ENCODE data around the gene SPRR4. TPM values are rescaled to one million over a fixed set of nuclear protein-coding genes. Genes with fewer than 3 reads are reported as not detected.
"Not testable (repeated sequence)": the region's sequence is repeated elsewhere in the genome, so short reads cannot be mapped to it uniquely, and the experiment has no call there.

Gene SPRR4
- total and polyA plus RNA-seq, 2 donors (not counting 3 experiments of a cell fraction or from before 2014, with no cell fraction given) = not detected

- no peak within 1 kb of the TSS for H3K4me2 ChIP-seq (ENCODE audit: insufficient read depth, low read length)
- ChIA-PET CTCF (no interaction called here), POLR2A (no interaction called here)
- no peaks in the 10 kb centered on the region for H3K79me2 ChIP-seq (ENCODE audit: control insufficient read depth, insufficient read depth, low read length)
- DNase-seq (ENCODE audit: low read depth, low spot score) = no peak
- no peaks in the 10 kb centered on the region for H3K27me3 ChIP-seq (ENCODE audit: control insufficient read depth in 2 of 2, insufficient read depth in 2 of 2, low read length in 2 of 2)
- H2AFZ ChIP-seq (ENCODE audit: low read depth, low read length) = no peak within 1 kb of the TSS
- no peaks in the 10 kb centered on the region for H3K9me3 ChIP-seq (replicated peaks; ENCODE audit: control insufficient read depth, insufficient read depth, low read length)
- TF ChIP-seq MYC (IDR thresholded peaks at IDR 0.05; ENCODE audit: low read depth, low read length) = no peak
- no peak for TF ChIP-seq JUN (IDR thresholded peaks at IDR 0.05; ENCODE audit: borderline replicate concordance, insufficient read depth, insufficient read length, low read depth)
- no peak for TF ChIP-seq CTCF (IDR thresholded peaks at IDR 0.05; ENCODE audit: extremely low read depth in 1 of 2, insufficient read depth in 1 of 2, low read depth in 1 of 2, low read length in 2 of 2)
- TF ChIP-seq POLR2A (IDR thresholded peaks at IDR 0.05; ENCODE audit: low read depth, low read length) = no peak
- no peak for TF ChIP-seq POLR2AphosphoS5 (IDR thresholded peaks at IDR 0.05; ENCODE audit: insufficient read depth, low read depth, low read length)
- no peak for TF ChIP-seq FOS (IDR thresholded peaks at IDR 0.05; ENCODE audit: borderline replicate concordance, insufficient read depth, low read length)
- TF ChIP-seq MAX (IDR thresholded peaks at IDR 0.05; ENCODE audit: insufficient read depth, insufficient read length) = no peak
- no peak for TF ChIP-seq GATA2 (IDR thresholded peaks at IDR 0.05; ENCODE audit: insufficient read depth, insufficient read length, low read depth, low read length)
- no peak for TF ChIP-seq EZH2 (IDR thresholded peaks at IDR 0.05; ENCODE audit: borderline replicate concordance, low read depth, low read length, severe bottlenecking)
- H3K36me3 ChIP-seq (ENCODE audit: control insufficient read depth in 2 of 2, extremely low read depth in 1 of 2, insufficient read depth in 2 of 2, low read length in 2 of 2) = no peaks in the 10 kb centered on the region
- no peak within 1 kb of the TSS for H3K4me3 ChIP-seq (replicated peaks in 1 of 3; ENCODE audit: insufficient read depth in 1 of 3, low read depth in 1 of 3, low read length in 3 of 3)
- no peak within 1 kb of the TSS for H3K9ac ChIP-seq (replicated peaks; ENCODE audit: extremely low read depth, insufficient read depth, low read length)
- intact Hi-C loops (cut with micrococcal nuclease) = no loop called here
- H3K9me1 ChIP-seq (replicated peaks; ENCODE audit: control insufficient read depth, extremely low read depth, insufficient read depth, low read length) = no peaks in the 10 kb centered on the region
- FAIRE-seq = no peak
- no peaks in the 10 kb centered on the region for H3K4me1 ChIP-seq (ENCODE audit: control insufficient read depth, extremely low read depth, insufficient read depth, low read length)
- no TSS peak for BruUV-seq (replicated peaks)
- dilution Hi-C loops (cut with MboI; ENCODE audit: extremely low pct_ligation_motif_present, low sequenced_read_pairs) = no loop called here
- no peak within 1 kb of the TSS for H3K27ac ChIP-seq (ENCODE audit: insufficient read depth, low read depth, low read length)
- H4K20me1 ChIP-seq (replicated peaks; ENCODE audit: control insufficient read depth, extremely low read depth, insufficient read depth, low read length) = no peaks in the 10 kb centered on the region
Observed at GRCh38 chr1:153001382-153001781, 30.9 kb downstream of the SPRR4 start, which contains the start of gene SPRR3. SPRR3 (plus strand) TSS chr1:153001749; CDS start chr1:153003021, 1,272 bp downstream.

- H3K27ac ChIP-seq (ENCODE audit: insufficient read depth, low read depth, low read length); BruUV-seq (replicated peaks); DNase-seq (ENCODE audit: low read depth, low spot score); CTCF ChIA-PET; dilution Hi-C loops (cut with MboI; ENCODE audit: extremely low pct_ligation_motif_present, low sequenced_read_pairs); H2AFZ ChIP-seq (ENCODE audit: low read depth, low read length); H3K4me1 ChIP-seq (ENCODE audit: control insufficient read depth, extremely low read depth, insufficient read depth, low read length); POLR2A ChIA-PET; H3K27me3 ChIP-seq (ENCODE audit: control insufficient read depth in 2 of 2, insufficient read depth in 2 of 2, low read length in 2 of 2); H3K9me1 ChIP-seq (replicated peaks; ENCODE audit: control insufficient read depth, extremely low read depth, insufficient read depth, low read length); H3K36me3 ChIP-seq (ENCODE audit: control insufficient read depth in 2 of 2, extremely low read depth in 1 of 2, insufficient read depth in 2 of 2, low read length in 2 of 2); H3K4me2 ChIP-seq (ENCODE audit: insufficient read depth, low read length); H4K20me1 ChIP-seq (replicated peaks; ENCODE audit: control insufficient read depth, extremely low read depth, insufficient read depth, low read length); H3K9me3 ChIP-seq (replicated peaks; ENCODE audit: control insufficient read depth, insufficient read depth, low read length); intact Hi-C loops (cut with micrococcal nuclease); FAIRE-seq; H3K4me3 ChIP-seq (replicated peaks in 1 of 3; ENCODE audit: insufficient read depth in 1 of 3, low read depth in 1 of 3, low read length in 3 of 3); H3K79me2 ChIP-seq (ENCODE audit: control insufficient read depth, insufficient read depth, low read length); H3K9ac ChIP-seq (replicated peaks; ENCODE audit: extremely low read depth, insufficient read depth, low read length): not testable (repeated sequence)
Observed at GRCh38 chr1:153011235-153011758, 40.8 kb downstream of the SPRR4 start.

GRCh38 chr1:153021829-153022228 is 51.4 kb downstream of the SPRR4 start:
- H3K27me3 ChIP-seq (ENCODE audit: control insufficient read depth in 2 of 2, insufficient read depth in 2 of 2, low read length in 2 of 2); H3K9ac ChIP-seq (replicated peaks; ENCODE audit: extremely low read depth, insufficient read depth, low read length); BruUV-seq (replicated peaks); CTCF ChIA-PET; H3K4me3 ChIP-seq (replicated peaks in 1 of 3; ENCODE audit: insufficient read depth in 1 of 3, low read depth in 1 of 3, low read length in 3 of 3); H3K9me3 ChIP-seq (replicated peaks; ENCODE audit: control insufficient read depth, insufficient read depth, low read length); DNase-seq (ENCODE audit: low read depth, low spot score); H3K27ac ChIP-seq (ENCODE audit: insufficient read depth, low read depth, low read length); H3K4me1 ChIP-seq (ENCODE audit: control insufficient read depth, extremely low read depth, insufficient read depth, low read length); H3K9me1 ChIP-seq (replicated peaks; ENCODE audit: control insufficient read depth, extremely low read depth, insufficient read depth, low read length); H4K20me1 ChIP-seq (replicated peaks; ENCODE audit: control insufficient read depth, extremely low read depth, insufficient read depth, low read length); H3K36me3 ChIP-seq (ENCODE audit: control insufficient read depth in 2 of 2, extremely low read depth in 1 of 2, insufficient read depth in 2 of 2, low read length in 2 of 2); H3K4me2 ChIP-seq (ENCODE audit: insufficient read depth, low read length); H3K79me2 ChIP-seq (ENCODE audit: control insufficient read depth, insufficient read depth, low read length); dilution Hi-C loops (cut with MboI; ENCODE audit: extremely low pct_ligation_motif_present, low sequenced_read_pairs); FAIRE-seq; H2AFZ ChIP-seq (ENCODE audit: low read depth, low read length); intact Hi-C loops (cut with micrococcal nuclease); POLR2A ChIA-PET: not testable (repeated sequence)
